H1 (cell line): ENCODE results near the gene PMPCB.

Source experiments
- CTCF ChIP-seq, 3 experiments: IDR thresholded peaks; 1 replicate in 2 of 3; 2 replicates in 1 of 3; pipeline versions ENCODE4 v1.5.1 to v1.6.1; 2011; ENCODE audit warnings: low read length in 3 of 3, mild to moderate bottlenecking in 3 of 3, inconsistent platforms in 2 of 3, low read depth in 1 of 3, moderate library complexity in 1 of 3; ENCODE audit not compliant: insufficient read depth in 1 of 3; ENCODE audit errors: control extremely low read depth in 1 of 3
- GABPA ChIP-seq: IDR thresholded peaks from 2 replicates; pipeline ENCODE4 v1.6.1; 2011; ENCODE audit warnings: mild to moderate bottlenecking, low read length, moderate library complexity, borderline replicate concordance; ENCODE audit not compliant: insufficient read depth
- NRF1 ChIP-seq: IDR thresholded peaks from 2 replicates; pipeline ENCODE4 v1.6.1; 2011; ENCODE audit warnings: mild to moderate bottlenecking, low read depth, low read length, improper control_type of control experiment
- POLR2A ChIP-seq, 2 experiments: IDR thresholded peaks; 1 replicate in 1 of 2; 2 replicates in 1 of 2; pipeline ENCODE4 v1.6.1; 2011; ENCODE audit warnings: low read depth in 2 of 2, low read length in 2 of 2, mild to moderate bottlenecking in 2 of 2; ENCODE audit errors: control extremely low read depth in 1 of 2
- POLR2AphosphoS5 ChIP-seq: IDR thresholded peaks from 2 replicates; pipeline ENCODE4 v1.6.1; 2011; ENCODE audit warnings: low read depth, low read length
- YY1 ChIP-seq: IDR thresholded peaks from 2 replicates; pipeline ENCODE4 v1.6.1; 2011; ENCODE audit warnings: low read depth, mild to moderate bottlenecking, low read length

DNA sequence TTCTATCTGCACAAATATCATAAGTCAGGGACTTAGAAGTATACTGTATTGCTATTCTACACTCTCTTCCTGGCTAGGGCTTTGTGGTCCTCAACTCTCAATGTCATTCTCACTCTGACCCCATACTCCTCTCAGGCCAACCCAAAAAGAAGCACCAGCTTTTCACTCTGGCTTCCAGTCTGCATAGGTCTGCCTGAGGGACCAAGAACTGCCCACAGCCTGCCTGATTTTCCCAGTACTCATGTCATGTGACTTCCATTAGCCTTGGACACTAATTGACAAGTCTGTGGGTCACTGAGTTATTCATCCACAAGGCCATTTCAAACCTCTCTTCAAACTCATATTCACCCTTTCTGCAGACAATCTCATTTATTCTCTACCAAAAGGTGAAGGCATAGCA, 19.8 kb downstream of the PMPCB start:
- TF ChIP-seq POLR2A (IDR thresholded peaks at IDR 0.05; ENCODE audit: control extremely low read depth in 1 of 2, low read depth in 2 of 2, low read length in 2 of 2) (no peak), POLR2AphosphoS5 (no peak), CTCF (IDR thresholded peaks at IDR 0.05; ENCODE audit: control extremely low read depth in 1 of 3, insufficient read depth in 1 of 3, low read depth in 1 of 3, low read length in 3 of 3) (no peak), NRF1 (no peak), YY1 (no peak), GABPA (no peak)
